ENCODE results near the gene SNX30.

GRCh38 chr9:112725961-112726360, 24.6 kb upstream of the SNX30 start:
- TF ChIP-seq CTCF (IDR thresholded peaks at IDR 0.05), result no peak
- TF ChIP-seq ZFX (IDR thresholded peaks at IDR 0.05; ENCODE audit: borderline replicate concordance), result no peak
